Fibroblast of pulmonary artery (primary cell): ENCODE results near the gene SSBP1.
A peak's percentile ranks its signal among the peaks of the same experiment; 100 is the strongest.
"Not testable (repeated sequence)": the region's sequence is repeated elsewhere in the genome, so short reads cannot be mapped to it uniquely, and the experiment has no call there.

Experiments used
- DNase-seq: peaks from one replicate; pipeline ENCODE4 v3.0.0-alpha.2; 2010; ENCODE audit warnings: low read depth
- H3K4me3 ChIP-seq: replicated peaks from 2 replicates; pipeline ENCODE4 v1.5.1; 2011; ENCODE audit warnings: low read depth, mild to moderate bottlenecking, control low read depth, low read length, moderate library complexity
- TF ChIP-seq, protein P1 (sequence below): IDR thresholded peaks from 2 replicates; pipeline ENCODE4 v1.5.1; 2011; ENCODE audit warnings: mild to moderate bottlenecking, control low read depth, low read length, inconsistent platforms; ENCODE audit errors: missing control alignments

SSBP1 gene

DNA sequence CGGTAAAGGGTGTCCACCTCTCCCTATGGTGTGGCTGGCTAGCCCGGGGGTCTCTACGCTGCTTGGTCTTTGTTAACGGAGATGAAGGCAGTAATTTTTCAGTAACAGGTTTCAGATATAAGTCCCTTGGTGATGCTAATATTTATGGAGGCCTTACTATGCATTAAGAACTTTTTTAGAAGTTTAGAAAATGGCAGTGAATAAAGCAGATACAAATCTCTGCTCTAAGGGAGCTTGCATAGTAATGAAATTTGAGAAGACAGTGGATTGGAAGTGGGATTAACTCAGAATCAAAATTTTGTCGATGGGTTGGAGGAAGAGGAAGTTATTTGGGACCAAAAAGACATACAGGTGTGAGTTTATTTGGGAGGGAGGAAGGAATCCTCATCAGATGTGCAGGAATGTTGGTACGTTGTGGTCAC lies 445 bp downstream of the SSBP1 start:
- H3K4me3 ChIP-seq, result peak overlapping the region; percentile 93
- no peak for DNase-seq
- TF ChIP-seq, protein P1, sequence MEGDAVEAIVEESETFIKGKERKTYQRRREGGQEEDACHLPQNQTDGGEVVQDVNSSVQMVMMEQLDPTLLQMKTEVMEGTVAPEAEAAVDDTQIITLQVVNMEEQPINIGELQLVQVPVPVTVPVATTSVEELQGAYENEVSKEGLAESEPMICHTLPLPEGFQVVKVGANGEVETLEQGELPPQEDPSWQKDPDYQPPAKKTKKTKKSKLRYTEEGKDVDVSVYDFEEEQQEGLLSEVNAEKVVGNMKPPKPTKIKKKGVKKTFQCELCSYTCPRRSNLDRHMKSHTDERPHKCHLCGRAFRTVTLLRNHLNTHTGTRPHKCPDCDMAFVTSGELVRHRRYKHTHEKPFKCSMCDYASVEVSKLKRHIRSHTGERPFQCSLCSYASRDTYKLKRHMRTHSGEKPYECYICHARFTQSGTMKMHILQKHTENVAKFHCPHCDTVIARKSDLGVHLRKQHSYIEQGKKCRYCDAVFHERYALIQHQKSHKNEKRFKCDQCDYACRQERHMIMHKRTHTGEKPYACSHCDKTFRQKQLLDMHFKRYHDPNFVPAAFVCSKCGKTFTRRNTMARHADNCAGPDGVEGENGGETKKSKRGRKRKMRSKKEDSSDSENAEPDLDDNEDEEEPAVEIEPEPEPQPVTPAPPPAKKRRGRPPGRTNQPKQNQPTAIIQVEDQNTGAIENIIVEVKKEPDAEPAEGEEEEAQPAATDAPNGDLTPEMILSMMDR, result peak; percentile 25

DNA sequence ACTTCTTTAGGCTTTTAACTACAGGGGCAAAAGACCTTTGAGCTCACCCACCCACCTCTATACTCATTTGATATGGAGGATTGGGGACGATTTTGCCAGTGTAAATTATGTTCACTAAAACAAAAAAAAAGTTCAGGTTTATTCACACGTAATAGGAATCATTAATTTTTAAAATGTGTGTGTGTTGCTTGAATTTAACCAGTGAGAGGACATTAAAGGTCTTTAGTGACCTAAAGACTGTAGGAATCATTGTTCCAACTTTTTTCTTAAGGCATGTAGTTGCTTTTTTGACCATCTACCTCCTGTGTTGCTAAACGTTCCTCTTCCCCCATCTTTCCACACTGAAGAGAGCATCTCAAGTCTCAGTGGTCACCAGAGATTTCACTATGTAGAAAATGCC lies 1.1 kb downstream of the SSBP1 start:
- no peak for DNase-seq
- peak overlapping the region; percentile 93 for H3K4me3 ChIP-seq
- TF ChIP-seq, protein P1, result no peak

DNA sequence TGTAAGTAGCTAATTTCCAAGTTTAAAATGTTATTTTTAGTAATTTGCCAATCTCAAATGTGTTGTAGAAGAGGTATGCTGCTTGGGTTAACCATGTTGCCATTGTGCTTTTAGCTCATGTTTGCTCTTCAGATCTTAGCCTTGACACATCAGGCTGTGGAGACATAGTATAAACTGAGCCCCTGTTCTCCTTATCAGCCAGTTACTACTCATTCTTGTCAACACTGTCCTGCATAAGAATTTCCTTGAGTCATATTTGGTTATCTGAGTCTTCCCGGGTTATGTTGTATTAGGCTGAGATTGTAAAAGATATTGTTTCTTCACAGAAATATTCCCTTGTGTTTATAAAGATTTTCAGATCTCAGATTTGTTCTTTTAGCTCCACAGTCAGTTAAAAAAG lies 4.1 kb downstream of the SSBP1 start:
- TF ChIP-seq, protein P1, result no peak
- no peak overlapping the region for H3K4me3 ChIP-seq
- DNase-seq, result no peak

DNA sequence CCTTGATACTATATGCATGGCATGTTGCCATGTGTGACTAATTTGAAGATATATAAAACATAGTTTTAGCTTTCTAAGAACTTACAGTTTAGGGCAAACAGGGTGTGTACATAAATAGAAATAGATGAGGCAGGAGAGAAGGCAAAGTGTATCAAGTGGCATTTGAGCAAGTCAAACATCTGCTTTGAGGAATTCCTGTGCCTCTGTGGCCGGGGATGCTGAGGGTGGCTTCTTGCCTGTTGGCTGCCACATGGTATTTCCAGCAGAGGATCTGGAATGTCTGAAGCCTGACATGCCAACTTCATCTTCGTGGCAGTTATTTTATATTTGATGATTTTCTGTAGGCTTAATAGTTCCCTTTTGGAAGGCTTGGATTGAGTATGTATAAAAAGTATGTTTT lies 6.0 kb downstream of the SSBP1 start:
- TF ChIP-seq, protein P1, result no peak

DNA sequence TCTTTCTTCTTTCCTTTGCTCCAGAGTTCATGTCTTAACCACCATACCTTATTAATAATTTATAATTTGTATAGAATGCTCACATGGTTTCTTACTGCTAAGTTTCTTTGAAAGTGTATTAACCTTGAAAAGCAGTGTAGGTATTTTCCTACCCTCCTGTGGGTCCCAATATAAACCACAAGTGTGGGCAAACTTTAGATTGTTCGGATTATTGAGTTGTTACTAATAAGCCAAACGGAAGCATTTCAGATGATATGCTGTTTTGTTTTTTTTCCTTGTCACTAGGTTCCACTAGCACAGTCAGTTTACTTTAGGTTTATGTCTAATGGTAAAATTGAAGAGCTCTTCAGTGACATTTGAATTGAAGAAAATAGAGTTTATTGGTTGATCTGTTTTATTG lies 10.2 kb downstream of the SSBP1 start:
- TF ChIP-seq, protein P1, result no peak
- DNase-seq, result peak; percentile 10

More for the DNA sequence above, 6.0 kb downstream of the SSBP1 start:
- no peak overlapping the region for H3K4me3 ChIP-seq
- DNase-seq, result no peak

DNA sequence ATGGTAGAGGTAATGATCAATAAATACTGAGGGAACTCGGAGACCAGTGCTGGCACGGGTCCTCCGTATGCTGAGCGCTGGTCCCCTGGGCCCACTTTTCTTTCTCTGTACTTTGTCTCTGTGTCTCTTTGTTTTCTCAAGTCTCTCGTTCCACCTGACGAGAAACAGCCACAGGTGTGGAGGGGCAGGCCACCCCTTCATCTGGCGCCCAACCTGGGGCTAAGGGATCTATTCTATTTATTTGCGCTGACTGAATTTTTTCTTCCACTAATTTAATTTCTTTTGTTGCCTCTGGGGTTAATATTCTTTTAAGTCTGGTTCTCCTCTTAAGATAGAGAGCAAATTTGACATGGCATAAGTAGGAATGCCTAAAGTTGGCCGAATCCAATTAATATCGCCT lies 13.7 kb downstream of the SSBP1 start:
- DNase-seq, result peak; percentile 6
- not testable (repeated sequence) for H3K4me3 ChIP-seq

More for the DNA sequence above, 10.2 kb downstream of the SSBP1 start:
- no peak overlapping the region for H3K4me3 ChIP-seq

DNA sequence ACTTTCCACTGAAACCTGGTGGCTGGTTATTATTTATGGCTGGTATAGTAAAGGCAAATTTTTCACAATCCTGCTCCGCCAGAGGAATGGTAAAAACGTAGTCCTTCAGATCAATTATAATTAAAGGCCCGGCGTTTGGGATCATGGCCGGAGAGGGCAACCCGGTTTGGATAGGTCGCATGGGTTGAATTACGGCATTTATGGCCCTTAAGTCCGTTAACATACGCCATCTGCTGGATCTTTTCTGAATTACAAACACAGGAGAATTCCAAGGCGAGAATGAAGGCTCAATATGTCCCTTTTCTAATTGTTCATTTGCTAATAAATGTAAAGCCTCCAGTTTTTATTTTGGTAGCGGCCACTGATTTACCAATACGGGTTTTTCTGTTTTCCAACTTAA lies 14.5 kb downstream of the SSBP1 start:
- DNase-seq, result peak; percentile 3
- TF ChIP-seq, protein P1, result peak; percentile 26
- no peak overlapping the region for H3K4me3 ChIP-seq
